ENCODE measurements around the gene PPP5C. TPM values are rescaled to one million over a fixed set of nuclear protein-coding genes. Genes with fewer than 3 reads are reported as not detected.
"Not testable (repeated sequence)": the region's sequence is repeated elsewhere in the genome, so short reads cannot be mapped to it uniquely, and the experiment has no call there.

PPP5C gene
- total RNA-seq, 1 experiment from 2014 or later: 130 TPM

GRCh38 chr19:46431824-46432223, 84.9 kb downstream of the PPP5C start:
- no peak overlapping the region for H3K4me3 ChIP-seq (ENCODE audit: low read depth, low read length)
- Mint-ChIP-seq H3K9me3 (ENCODE audit: unreplicated experiment) (no peaks in the 10 kb centered on the region), H3K36me3 (ENCODE audit: insufficient read depth, unreplicated experiment) (no peaks in the 10 kb centered on the region), H3K27ac (ENCODE audit: unreplicated experiment) (no peak overlapping the region), H3K27me3 (ENCODE audit: insufficient read depth, unreplicated experiment) (peaks cover 14% of the 10 kb centered on the region), H3K4me1 (ENCODE audit: low read depth, unreplicated experiment) (peaks cover 4% of the 10 kb centered on the region), H3K4me3 (ENCODE audit: unreplicated experiment) (no peak overlapping the region)
- no peak for DNase-seq
- no peaks in the 10 kb centered on the region for H3K4me1 ChIP-seq
- TF ChIP-seq CTCF (IDR thresholded peaks at IDR 0.05; ENCODE audit: insufficient read depth in 1 of 2, low read depth in 1 of 2, low read length in 1 of 2, severe bottlenecking in 1 of 2, unreplicated experiment in 1 of 2): peak in 1 of 2 experiments; percentile 40
- no peaks in the 10 kb centered on the region for H3K9me3 ChIP-seq
- ChIA-PET POLR2A (no interaction called here), CTCF (interaction anchor here (0.6 to 1.3 kb wide), 10 partner anchors 20 to 711 kb away, joined by 3 to 9 read pairs (median 4); no protein-coding TSS in a partner anchor)
- H3K27me3 ChIP-seq (replicated peaks; ENCODE audit: control insufficient read depth, insufficient read depth, low read length): no peaks in the 10 kb centered on the region
- BruUV-seq (replicated peaks): no TSS peak
- no peaks in the 10 kb centered on the region for H3K36me3 ChIP-seq (ENCODE audit: control insufficient read depth, insufficient read depth, low read length)
- intact Hi-C loops (cut with micrococcal nuclease; ENCODE audit: unreplicated experiment): no loop called here

GRCh38 chr19:46433470-46433869, 86.6 kb downstream of the PPP5C start:
- BruUV-seq (replicated peaks); H3K27me3 ChIP-seq (replicated peaks; ENCODE audit: control insufficient read depth, insufficient read depth, low read length); H3K36me3 Mint-ChIP-seq (ENCODE audit: insufficient read depth, unreplicated experiment); H3K4me1 Mint-ChIP-seq (ENCODE audit: low read depth, unreplicated experiment); H3K27ac Mint-ChIP-seq (ENCODE audit: unreplicated experiment); DNase-seq; H3K9me3 Mint-ChIP-seq (ENCODE audit: unreplicated experiment); H3K36me3 ChIP-seq (ENCODE audit: control insufficient read depth, insufficient read depth, low read length); H3K9me3 ChIP-seq; intact Hi-C loops (cut with micrococcal nuclease; ENCODE audit: unreplicated experiment); H3K4me1 ChIP-seq; H3K27me3 Mint-ChIP-seq (ENCODE audit: insufficient read depth, unreplicated experiment); POLR2A ChIA-PET; H3K4me3 ChIP-seq (ENCODE audit: low read depth, low read length); H3K4me3 Mint-ChIP-seq (ENCODE audit: unreplicated experiment); CTCF ChIA-PET: not testable (repeated sequence)

- Histone ChIP-seq H3K27me3 (replicated peaks; ENCODE audit: control insufficient read depth, insufficient read depth, low read length) (no peaks in the 10 kb centered on the region), H3K4me3 (ENCODE audit: low read depth, low read length) (no peak overlapping the region), H3K4me1 (no peaks in the 10 kb centered on the region), H3K36me3 (ENCODE audit: control insufficient read depth, insufficient read depth, low read length) (no peaks in the 10 kb centered on the region), H3K9me3 (no peaks in the 10 kb centered on the region)
- Mint-ChIP-seq H3K27ac (ENCODE audit: unreplicated experiment) (no peak overlapping the region), H3K4me1 (ENCODE audit: low read depth, unreplicated experiment) (no peaks in the 10 kb centered on the region), H3K36me3 (ENCODE audit: insufficient read depth, unreplicated experiment) (no peaks in the 10 kb centered on the region), H3K27me3 (ENCODE audit: insufficient read depth, unreplicated experiment) (peaks cover under 1% of the 10 kb centered on the region), H3K4me3 (ENCODE audit: unreplicated experiment) (no peak overlapping the region), H3K9me3 (ENCODE audit: unreplicated experiment) (no peaks in the 10 kb centered on the region)
- no peak for DNase-seq
- CTCF ChIA-PET: interaction anchor here (1.0 kb wide), 1 partner anchor 154 kb away, joined by 4 read pairs; no protein-coding TSS in a partner anchor
- no TSS peak for BruUV-seq (replicated peaks)
- intact Hi-C loops (cut with micrococcal nuclease; ENCODE audit: unreplicated experiment): no loop called here
- POLR2A ChIA-PET: no interaction called here
- TF ChIP-seq CTCF (IDR thresholded peaks at IDR 0.05; ENCODE audit: insufficient read depth in 1 of 2, low read depth in 1 of 2, low read length in 1 of 2, severe bottlenecking in 1 of 2, unreplicated experiment in 1 of 2): no peak
Observed at GRCh38 chr19:46435009-46435408, 88.1 kb downstream of the PPP5C start.

- BruUV-seq (replicated peaks); H3K4me1 Mint-ChIP-seq (ENCODE audit: low read depth, unreplicated experiment); H3K4me3 ChIP-seq (ENCODE audit: low read depth, low read length); DNase-seq; H3K36me3 Mint-ChIP-seq (ENCODE audit: insufficient read depth, unreplicated experiment); H3K36me3 ChIP-seq (ENCODE audit: control insufficient read depth, insufficient read depth, low read length); H3K4me1 ChIP-seq; H3K4me3 Mint-ChIP-seq (ENCODE audit: unreplicated experiment); H3K27ac Mint-ChIP-seq (ENCODE audit: unreplicated experiment); H3K27me3 Mint-ChIP-seq (ENCODE audit: insufficient read depth, unreplicated experiment); H3K9me3 Mint-ChIP-seq (ENCODE audit: unreplicated experiment); intact Hi-C loops (cut with micrococcal nuclease; ENCODE audit: unreplicated experiment); POLR2A ChIA-PET; H3K27me3 ChIP-seq (replicated peaks; ENCODE audit: control insufficient read depth, insufficient read depth, low read length); H3K9me3 ChIP-seq: not testable (repeated sequence)
- CTCF ChIA-PET: interaction anchor here (0.6 to 1.0 kb wide), 3 partner anchors 19 to 1484 kb away, joined by 3 to 4 read pairs (median 3); no protein-coding TSS in a partner anchor
Observed at GRCh38 chr19:46435689-46436088, 88.8 kb downstream of the PPP5C start.

Other genes starting within 250 kb of the PPP5C start
- 0.53 TPM in 1 of 2 replicates, not detected in the other for gene IGFL3, start 222.4 kb upstream of the PPP5C start, total RNA-seq (2022)
- gene IGFL2, start 198.8 kb upstream of the PPP5C start, total RNA-seq (2022): 57.7 and 64.7 TPM in 2 replicates
- not detected in 2 replicates for gene IGFL1, start 117.3 kb upstream of the PPP5C start, total RNA-seq (2022)
- gene HIF3A, start 50.0 kb upstream of the PPP5C start, total RNA-seq (2022): 5.2 and 5.4 TPM in 2 replicates
- gene CCDC8, start 66.5 kb downstream of the PPP5C start, total RNA-seq (2022): 0.18 and 0.37 TPM in 2 replicates
- not detected in 2 replicates for gene PNMA8C, start 81.8 kb downstream of the PPP5C start, total RNA-seq (2022)
- not detected in 2 replicates for gene PNMA8A, start 124.5 kb downstream of the PPP5C start, total RNA-seq (2022)
- 0.11 TPM in 1 of 2 replicates, not detected in the other for gene PNMA8B, start 148.8 kb downstream of the PPP5C start, total RNA-seq (2022)